Sigmoid colon (tissue), 4 donors: Measurements from ENCODE around the gene EIF3L.

Source experiments
- CTCF ChIP-seq, 4 experiments: fragments of 450-650 bp in 3 of 4; fragments of 200-600 bp in 1 of 4; IDR thresholded peaks; one replicate each; pipeline ENCODE4 v1.5.1; 2016 to 2019; ENCODE audit warnings: antibody characterized with exemption in 4 of 4, mild to moderate bottlenecking in 3 of 4, moderate library complexity in 2 of 4
- EP300 ChIP-seq, 4 donors: sonication (generic); formaldehyde crosslinking; IDR thresholded peaks; one replicate each; pipeline ENCODE4 v1.6.1; 2017; ENCODE audit warnings: antibody characterized with exemption in 4 of 4

GRCh38 chr22:37922191-37922590 is 73.0 kb downstream of the EIF3L start:
- no peak for TF ChIP-seq CTCF (IDR thresholded peaks at IDR 0.05)
- no peak for TF ChIP-seq EP300 (IDR thresholded peaks at IDR 0.05)
